ENCODE measurements around the gene STAC3.
A peak's percentile ranks its signal among the peaks of the same experiment; 100 is the strongest.

STAC3 gene

DNA sequence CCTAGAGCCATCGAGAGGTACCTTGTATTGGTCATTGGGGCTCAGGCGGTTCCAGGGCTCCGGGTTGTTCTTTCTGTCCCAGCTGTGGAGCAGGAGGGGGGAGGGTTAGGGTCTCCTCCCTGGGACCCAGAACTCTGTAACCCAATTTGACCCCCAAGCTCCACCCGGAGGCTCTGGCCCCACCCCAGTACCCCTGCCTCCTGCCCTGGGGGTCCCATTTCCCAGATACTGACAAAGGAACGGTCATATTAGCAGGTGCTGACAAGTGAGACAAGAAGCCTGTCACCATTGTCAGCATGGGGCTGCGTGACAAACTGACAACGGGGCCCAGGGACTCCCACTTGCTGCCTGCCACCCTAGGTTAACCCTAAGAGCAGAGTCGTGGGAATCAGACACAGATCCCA, 15.3 kb downstream of the STAC3 start:
- DNase-seq, result peak; percentile 71

DNA sequence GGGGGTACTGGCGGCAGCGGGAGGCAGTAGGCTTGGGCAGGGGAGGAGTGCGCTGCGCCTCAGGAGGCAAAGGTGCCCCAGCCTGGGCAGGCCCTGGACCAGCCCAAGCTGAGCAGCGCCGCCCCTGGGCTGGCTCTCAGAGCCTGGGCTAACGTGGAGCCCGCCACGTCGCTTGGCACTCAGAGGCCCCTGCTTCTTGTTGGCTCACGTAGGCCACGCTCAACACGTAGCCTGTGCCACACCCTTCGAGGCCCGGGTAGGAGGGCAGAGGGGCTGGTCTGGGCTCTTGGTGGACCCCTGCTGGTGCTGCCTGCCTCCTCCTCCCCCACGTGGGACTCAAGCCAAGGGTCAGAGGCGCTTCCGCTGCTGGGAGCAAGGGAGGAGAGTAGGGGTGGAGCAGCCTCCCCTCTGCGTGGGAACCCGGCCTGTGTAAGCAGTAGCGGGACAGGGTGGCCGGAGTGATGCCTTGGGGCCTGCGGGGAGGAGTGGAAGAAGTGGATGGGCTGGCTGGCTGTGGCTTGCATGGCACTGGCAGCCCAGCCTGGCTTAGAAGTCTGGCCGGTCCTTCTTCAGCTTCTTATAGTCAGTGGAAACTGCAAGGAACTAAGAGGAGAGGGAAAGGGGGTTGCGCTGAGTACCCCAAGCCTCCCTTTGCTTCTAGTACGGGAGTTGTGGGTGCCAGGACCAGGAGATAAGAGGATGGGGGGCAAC, 15.8 kb downstream of the STAC3 start:
- DNase-seq, result peak; percentile 67

DNA sequence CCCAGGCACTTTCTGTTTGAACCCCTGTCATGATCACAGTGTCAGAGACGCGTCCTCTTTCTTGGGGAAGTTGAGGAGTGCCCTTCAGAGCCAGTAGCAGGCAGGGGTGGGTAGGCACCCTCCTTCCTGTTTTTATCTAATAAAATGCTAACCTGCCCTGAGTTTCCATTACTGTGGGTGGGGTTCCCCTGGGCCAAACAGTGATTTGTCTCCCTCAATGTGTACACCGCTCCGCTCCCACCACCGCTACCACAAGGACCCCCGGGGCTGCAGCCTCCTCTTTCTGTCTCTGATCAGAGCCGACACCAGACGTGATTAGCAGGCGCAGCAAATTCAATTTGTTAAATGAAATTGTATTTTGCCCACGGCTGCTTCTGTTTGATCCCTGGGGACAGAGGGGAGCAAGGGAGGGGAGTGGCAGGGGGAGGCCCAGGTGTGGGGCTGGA, 16.4 kb downstream of the STAC3 start:
- no peak for DNase-seq

DNA sequence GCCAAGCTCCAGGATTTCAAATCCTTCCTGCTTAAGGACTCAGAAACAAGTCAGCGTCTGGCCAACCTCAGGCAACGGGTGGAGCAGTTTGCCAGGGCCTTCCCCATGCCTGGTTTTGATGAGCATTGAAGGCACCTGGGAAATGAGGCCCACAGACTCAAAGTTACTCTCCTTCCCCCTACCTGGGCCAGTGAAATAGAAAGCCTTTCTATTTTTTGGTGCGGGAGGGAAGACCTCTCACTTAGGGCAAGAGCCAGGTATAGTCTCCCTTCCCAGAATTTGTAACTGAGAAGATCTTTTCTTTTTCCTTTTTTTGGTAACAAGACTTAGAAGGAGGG, 16.8 kb downstream of the STAC3 start:
- no peak for DNase-seq

DNA sequence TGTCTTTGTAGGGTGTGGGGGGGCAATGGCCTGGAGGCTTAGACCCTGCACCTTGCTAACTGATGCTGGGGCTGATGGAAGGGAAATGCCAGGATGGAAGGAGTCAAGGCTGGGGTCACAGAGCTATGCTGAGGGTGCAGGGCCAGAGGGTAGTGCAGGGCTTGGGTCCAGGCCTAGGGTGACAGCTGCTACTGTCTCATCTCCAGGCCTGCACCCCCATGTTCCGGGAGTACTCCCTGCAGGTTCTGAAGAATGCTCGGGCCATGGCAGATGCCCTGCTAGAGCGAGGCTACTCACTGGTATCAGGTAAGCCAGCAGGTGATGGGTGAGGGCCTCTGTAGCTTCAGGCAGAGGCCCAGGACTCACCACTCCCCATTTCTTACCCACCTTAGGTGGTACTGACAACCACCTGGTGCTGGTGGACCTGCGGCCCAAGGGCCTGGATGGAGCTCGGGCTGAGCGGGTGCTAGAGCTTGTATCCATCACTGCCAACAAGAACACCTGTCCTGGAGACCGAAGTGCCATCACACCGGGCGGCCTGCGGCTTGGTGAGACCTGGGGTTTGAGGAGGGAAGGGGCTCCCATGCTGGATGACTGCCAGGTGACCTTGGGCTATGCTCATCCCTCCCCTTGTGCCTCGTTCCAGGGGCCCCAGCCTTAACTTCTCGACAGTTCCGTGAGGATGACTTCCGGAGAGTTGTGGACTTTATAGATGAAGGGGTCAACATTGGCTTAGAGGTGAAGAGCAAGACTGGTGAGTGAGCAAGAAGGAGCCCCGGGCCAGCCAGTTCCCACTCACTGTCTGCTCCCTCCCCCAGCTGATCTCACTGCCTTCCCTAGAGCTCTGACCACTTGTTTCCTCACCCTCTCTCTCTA, 17.4 kb downstream of the STAC3 start:
- no peak for DNase-seq

DNA sequence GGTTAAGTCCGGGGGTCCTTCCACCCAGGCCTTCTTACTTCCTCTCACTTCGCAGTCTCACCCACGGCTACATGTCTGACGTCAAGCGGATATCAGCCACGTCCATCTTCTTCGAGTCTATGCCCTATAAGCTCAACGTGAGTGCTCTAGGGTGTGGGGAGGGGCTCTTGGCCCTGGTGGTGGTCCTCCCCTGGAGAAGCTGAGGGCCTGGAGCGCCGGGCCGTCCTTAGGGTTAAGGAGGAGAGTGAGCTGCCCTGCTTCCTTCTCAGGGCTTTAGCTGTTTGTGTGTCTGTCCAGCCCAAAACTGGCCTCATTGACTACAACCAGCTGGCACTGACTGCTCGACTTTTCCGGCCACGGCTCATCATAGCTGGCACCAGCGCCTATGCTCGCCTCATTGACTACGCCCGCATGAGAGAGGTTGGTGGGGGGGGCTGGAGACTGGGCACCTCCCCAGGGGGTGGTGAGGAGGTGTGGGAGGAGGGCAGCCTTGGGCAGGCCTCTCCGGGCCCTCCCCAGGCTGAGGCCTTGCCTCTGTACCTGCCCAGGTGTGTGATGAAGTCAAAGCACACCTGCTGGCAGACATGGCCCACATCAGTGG, 18.7 kb downstream of the STAC3 start:
- DNase-seq, result no peak

DNA sequence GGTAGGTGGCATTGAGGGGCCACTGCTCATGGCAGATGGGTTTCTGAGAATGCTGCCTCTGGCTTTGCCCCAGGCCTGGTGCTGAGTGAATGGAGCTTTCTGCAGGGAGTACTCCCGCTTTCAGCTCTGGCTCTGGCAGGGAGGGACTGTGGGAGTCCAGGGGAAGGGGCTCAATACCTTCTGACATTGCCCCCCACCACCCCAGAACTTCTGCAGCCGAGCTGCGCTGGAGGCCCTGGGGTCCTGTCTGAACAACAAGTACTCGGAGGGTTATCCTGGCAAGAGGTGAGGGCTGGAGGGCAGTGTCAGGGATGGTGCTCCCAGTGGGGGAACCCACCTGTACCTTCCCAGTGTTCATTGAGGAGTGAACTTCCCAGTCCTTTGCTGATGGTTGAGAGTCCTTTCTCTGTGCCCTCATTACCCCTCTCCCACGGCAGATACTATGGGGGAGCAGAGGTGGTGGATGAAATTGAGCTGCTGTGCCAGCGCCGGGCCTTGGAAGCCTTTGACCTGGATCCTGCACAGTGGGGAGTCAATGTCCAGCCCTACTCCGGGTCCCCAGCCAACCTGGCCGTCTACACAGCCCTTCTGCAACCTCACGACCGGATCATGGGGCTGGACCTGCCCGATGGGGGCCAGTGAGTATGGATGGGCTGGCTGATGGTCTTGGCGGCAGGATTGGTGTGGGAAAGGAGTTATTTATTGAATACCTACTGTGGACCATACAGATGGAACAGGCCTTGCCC, 19.5 kb downstream of the STAC3 start:
- no peak for DNase-seq

DNA sequence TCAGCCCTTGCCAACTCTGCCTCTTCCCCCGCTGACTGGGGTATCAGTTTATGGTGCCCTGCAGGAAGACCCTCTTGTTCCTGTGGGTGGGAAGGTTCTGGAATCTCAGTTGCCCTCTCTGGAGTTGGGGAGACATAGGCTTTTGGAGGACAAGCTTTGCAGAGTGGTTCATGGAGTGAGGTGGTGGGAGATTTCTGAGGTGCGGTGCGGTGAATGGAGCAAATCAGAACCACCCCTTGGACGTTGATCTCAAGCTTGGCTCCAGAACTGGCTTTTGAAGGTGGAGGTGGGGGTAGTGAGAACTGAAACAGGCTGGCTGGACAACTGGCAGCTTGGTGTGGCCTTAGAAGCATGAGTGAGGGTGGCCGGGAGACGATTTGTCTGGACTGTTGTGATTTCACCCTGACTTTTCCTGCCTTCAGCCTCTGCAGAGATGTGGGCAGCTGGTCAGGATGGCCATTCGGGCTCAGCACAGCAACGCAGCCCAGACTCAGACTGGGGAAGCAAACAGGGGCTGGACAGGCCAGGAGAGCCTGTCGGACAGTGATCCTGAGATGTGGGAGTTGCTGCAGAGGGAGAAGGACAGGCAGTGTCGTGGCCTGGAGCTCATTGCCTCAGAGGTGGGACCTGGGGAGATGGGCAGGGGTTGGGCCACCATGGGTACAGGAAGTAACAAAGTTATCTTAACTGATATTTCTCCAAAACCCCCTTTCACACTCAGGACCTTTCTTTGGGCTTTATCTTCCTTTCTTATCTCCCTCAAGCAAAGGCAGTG, 20.4 kb downstream of the STAC3 start:
- no peak for DNase-seq

DNA sequence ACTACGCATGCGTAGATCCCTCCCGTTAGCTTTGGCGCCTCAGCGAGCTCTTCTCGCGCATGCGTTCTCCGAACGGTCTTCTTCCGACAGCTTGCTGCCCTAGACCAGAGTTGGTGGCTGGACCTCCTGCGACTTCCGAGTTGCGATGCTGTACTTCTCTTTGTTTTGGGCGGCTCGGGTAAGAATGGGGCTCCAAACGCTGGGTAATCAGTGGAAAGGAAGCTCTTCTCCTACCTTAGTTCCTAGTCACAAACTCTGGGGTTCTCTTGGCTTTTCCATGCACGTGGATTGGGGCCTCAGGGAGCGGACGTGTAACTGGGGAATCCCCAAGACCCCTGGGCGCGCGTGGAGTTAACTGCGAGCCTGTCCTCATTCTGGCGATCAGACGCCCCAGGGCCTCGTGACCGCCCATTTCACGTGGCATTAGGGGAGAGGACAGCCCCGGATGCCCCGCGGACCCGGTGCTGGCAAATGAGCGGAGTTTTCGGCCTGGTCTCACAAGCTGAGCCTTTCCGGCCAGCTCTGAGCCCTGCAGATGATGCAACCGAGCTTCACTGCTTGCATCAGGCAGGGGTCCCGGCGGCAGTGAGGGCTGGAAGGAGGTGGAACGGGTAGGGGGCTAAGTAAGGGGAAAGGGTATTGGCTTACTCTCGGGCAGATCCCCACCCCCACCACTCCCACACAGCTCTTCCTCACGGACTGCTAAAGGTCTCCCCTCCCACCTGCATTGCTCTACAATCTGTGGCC, 21.2 kb downstream of the STAC3 start, which contains the start of gene SHMT2:
SHMT2 (plus strand) TSS at position 78 of the 747 bp plus-strand sequence; CDS start at position 146, 68 bp downstream.
- DNase-seq, result peak; percentile 95

DNA sequence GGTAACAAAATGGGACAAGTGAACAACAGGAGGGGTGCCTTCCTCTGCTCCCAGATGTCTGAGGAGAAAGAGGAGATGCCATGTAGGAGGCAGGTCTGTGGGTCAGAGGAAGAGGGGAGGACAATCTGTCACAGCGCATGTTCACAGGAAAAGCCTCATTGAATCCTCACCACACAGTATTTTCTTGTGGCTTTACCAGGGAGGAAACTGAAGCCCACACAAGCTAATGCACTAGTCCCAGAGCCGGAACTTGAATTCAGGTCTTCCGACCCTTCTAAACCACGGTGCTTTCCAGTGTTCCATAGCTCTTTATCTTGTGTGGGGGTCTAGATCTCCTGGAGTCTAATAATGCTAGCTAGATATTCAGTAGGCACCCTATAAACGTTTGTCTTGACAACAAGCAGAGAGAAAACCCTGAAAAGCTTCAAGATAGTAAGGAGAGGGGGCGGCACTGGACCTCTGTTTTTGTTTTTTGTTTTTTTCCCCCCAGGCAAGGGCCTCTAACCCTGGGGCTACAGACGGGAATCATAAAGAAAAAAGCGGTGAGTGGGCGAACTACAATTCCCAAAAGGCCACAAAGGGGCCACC, 21.8 kb downstream of the STAC3 start:
- no peak for DNase-seq

DNA sequence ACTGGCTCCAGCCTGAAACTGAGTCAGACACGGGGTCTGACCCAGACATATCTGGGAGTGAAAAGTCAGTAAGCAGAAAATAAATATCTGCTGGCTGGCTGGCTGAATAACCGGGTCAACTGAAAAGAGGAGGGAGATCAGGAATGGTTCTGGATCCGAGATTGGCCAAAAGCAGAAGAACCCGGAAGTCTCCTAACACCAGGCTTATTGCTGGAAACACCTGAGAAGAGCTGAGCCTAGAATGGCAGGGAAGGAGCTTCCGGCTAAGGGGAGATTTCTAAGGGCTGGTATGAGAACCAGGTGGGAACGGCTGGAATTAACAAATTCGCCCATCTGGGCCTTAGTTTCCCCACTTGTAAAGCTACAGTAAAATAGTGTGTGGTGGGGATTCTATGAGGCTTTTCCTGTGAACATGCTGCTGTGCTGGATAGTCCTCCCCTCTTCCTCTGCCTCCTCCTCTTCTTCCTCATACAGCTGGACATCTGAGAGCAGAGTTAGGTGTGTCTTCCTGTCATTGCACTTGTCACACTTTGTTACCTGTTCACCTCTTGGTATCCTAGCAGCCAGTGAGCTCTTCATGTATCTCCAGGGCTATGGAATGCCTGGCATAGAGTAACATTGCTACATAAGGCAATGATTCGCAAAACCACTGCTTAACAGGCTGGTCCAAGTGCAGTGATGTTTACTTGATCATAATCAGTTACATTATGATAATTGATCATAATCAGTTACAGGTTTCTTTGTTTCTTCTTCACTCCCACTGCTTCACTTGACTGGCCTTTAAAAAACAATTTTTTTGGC, 23.5 kb downstream of the STAC3 start:
- no peak for DNase-seq

DNA sequence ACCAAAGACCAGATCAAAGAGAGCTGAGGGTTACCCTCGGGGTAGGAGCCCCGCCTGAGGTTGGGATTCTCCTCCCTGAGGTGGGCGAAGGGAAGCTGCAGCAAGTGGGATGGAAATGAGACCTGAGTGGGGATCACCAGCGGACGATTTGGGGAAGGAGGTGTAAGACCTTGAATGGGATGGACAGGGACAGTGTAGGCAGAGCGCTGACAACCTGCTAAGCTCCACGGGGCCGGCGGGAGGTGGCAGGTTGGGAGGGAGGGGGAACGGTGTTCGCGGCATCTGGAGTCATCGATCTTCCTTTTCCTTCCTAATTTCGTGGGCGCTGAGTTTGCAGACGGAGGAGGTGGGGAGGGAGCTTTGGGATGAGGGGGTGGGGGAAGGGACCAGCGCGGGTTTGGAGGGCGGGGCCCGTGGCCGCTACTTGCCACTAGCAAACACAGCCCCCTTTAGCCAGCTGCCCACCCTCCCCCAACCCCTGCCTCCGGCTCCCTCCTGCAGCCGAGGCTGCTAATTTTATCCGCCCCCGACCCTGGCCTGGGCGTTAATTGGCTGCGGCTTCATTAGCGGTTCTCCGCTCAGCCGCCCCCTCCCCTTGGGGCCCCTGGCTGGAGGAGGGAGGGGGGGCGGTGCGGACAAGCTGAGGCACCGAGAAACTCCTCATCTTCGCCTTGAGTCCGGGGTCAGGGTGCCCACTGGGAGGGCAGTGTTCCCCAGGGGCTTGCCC, 24.2 kb downstream of the STAC3 start:
- DNase-seq, result peak; percentile 59

DNA sequence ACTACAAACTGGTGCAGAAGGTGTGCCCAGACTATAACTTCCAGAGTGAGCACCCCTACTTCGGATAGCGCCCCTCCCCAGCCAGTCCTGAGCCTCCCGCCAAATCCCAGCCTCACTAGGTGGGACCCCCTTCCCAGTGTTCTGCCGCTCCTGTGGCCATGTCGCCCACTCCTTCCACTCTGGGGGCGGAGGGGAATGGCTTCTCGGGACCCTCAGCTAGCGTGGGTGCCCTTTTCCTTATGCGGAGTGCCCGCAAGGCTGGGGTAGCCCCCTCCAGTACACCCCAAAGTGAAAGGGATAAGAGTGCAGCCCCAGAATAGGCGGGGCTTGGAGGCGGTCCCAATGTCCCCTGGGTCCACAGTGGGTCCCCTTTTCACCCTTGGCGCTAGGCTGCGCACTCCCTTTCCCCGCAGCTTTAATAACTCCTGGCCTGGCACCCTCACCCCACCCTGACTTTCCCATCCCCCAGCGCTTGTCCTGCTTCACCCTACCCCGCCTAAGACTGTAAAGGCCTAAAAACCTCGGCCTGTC, 25.2 kb downstream of the STAC3 start:
- peak; percentile 57 for DNase-seq

DNA sequence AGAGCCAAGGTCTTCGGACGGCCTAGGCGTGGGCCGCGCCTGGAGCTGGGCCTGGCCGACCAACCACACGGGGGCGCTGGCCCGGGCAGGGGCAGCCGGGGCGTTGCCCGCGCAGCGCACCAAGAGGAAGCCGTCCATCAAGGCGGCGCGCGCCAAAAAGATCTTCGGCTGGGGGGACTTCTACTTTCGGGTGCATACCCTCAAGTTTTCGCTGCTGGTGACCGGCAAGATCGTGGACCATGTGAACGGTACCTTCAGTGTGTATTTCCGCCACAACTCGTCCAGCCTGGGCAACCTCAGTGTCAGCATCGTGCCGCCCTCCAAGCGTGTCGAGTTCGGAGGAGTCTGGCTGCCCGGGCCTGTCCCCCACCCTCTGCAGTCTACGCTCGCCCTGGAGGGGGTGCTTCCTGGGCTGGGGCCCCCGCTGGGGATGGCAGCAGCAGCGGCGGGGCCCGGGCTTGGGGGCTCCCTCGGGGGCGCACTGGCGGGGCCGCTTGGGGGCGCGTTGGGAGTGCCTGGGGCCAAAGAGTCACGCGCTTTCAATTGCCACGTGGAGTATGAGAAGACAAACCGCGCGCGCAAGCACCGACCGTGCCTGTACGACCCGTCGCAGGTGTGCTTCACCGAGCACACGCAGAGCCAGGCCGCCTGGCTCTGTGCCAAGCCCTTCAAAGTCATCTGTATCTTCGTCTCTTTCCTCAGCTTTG, 25.9 kb downstream of the STAC3 start:
- peak; percentile 80 for DNase-seq

DNA sequence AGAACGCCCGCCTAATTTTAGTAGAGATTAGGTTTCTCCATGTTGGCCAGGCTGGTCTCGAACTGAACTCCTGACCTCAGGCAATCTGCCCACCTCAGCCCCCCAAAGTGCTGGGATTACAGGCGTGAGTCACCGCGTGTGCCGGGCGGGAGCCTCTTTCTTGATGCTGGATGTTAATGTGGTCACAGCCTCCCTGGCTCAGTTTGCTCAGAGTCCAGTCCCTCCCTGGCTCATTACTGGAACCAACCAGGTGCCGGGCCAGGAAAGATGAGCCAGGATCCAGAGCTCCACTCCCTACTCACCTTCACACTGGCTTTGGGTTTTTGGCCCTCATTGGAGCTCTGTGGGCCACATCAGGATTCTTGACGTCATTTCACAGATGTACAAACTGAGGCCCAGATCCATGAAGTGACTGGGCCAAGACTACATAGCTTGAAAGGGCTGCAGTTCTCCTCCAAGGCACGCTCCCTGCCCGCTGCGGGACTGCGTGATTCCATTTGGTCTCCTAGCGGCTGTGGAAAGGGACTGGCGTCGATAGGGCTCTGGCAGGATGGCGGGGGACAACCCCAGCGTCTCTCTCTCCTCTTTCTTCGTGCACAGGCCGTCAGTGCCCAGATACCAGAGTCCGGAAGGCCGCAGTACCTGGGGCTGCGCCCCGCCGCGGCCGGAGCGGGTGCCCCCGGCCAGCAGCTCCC, 26.6 kb downstream of the STAC3 start:
- DNase-seq, result no peak

DNA sequence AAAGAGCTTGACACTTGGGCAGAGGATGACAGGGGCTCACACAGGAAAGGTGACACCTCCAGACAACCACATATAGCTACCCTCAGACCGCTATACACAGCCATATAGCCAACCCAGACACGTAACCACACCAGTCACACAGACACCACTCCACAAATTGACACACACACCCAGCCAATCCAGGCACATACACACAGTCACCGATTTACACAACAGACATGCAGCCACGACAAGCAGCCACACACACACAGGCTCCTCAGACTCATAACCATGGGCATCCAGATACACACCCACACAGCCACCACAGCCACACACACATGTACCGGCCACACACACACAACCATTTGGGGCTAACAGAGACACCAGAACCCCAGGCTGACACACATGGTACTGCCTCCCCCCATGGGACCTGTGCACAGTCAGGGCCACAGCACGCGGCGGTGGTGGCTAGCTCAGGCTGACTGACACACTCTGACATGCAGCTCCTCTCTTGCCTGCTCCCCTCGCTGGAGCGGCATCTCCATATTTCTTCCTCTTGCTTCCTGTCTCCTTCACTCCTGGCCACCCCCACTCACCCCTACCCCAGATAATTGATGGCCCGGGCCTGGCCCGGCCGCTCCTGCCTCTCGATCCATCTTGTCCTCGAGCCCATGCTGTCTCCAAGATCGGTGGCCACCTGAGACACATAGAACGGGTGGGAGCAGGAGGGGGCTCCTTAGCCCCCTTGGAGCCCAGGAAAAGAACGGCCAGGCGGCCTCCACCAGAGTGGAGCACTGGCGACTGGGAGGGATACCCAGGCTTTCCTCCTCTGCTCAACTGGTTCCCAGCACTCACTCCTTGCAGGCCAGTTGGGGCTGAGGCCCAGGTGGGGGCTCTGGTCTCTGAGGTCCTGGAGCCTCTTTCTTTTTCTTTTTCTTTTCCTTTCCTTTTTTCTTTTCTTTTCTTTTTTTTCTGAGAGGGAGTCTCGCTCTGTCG, 27.5 kb downstream of the STAC3 start:
- peak; percentile 69 for DNase-seq
